HEK293 (cell line): Measurements from ENCODE around the gene TC2N.

Source experiments
- CTCF ChIP-seq: fragments of 450-650 bp; formaldehyde crosslinking; IDR thresholded peaks from 2 replicates; pipeline ENCODE4 v1.5.1; 2016; ENCODE audit warnings: missing biosample characterization, missing genetic modification characterization
- HOXA7 ChIP-seq: sonication (generic); formaldehyde crosslinking; IDR thresholded peaks from 2 replicates; pipeline ENCODE4 v1.8.1; 2022; ENCODE audit warnings: missing genetic modification reagents, borderline replicate concordance
- RBAK ChIP-seq: fragments of 450-650 bp; formaldehyde crosslinking; IDR thresholded peaks from 2 replicates; pipeline ENCODE4 v1.5.1; 2016; ENCODE audit warnings: missing biosample characterization, missing genetic modification characterization
- REST ChIP-seq: fragments of 450-650 bp; formaldehyde crosslinking; IDR thresholded peaks from 2 replicates; pipeline ENCODE4 v1.5.1; 2016; ENCODE audit warnings: missing biosample characterization, missing genetic modification characterization
- ZBTB21 ChIP-seq: fragments of 450-650 bp; formaldehyde crosslinking; IDR thresholded peaks from 2 replicates; pipeline ENCODE4 v1.5.1; 2017; ENCODE audit warnings: missing biosample characterization, missing genetic modification characterization
- ZBTB49 ChIP-seq: fragments of 450-650 bp; formaldehyde crosslinking; IDR thresholded peaks from 2 replicates; pipeline ENCODE4 v1.5.1; 2016; ENCODE audit warnings: missing biosample characterization, missing genetic modification characterization, low read depth
- ZBTB8A ChIP-seq: fragments of 450-650 bp; formaldehyde crosslinking; IDR thresholded peaks from 2 replicates; pipeline ENCODE4 v1.5.1; 2016; ENCODE audit warnings: missing biosample characterization, missing genetic modification characterization
- ZNF19 ChIP-seq: fragments of 450-650 bp; formaldehyde crosslinking; IDR thresholded peaks from 2 replicates; pipeline ENCODE4; 2016; ENCODE audit warnings: missing biosample characterization, missing genetic modification characterization, low read depth
- ZNF776 ChIP-seq: fragments of 450-650 bp; formaldehyde crosslinking; IDR thresholded peaks from 2 replicates; pipeline ENCODE4 v1.5.0; 2017; ENCODE audit warnings: missing biosample characterization, missing genetic modification characterization, borderline replicate concordance

GRCh38 chr14:91841065-91841464 is 26.3 kb downstream of the TC2N start:
- TF ChIP-seq HOXA7 (CRISPR knock-in tag): no peak
- no peak for TF ChIP-seq ZBTB21 (tag by site-specific recombination)
- TF ChIP-seq ZNF776: no peak
- TF ChIP-seq ZBTB49 (tag by site-specific recombination): no peak
- no peak for TF ChIP-seq REST (tag by site-specific recombination)
- no peak for TF ChIP-seq CTCF
- TF ChIP-seq ZNF19 (tag by site-specific recombination): no peak
- TF ChIP-seq ZBTB8A: no peak
- TF ChIP-seq RBAK: no peak
